ENCODE measurements around the gene SLC6A12. TPM values are rescaled to one million over a fixed set of nuclear protein-coding genes. Genes with fewer than 3 reads are reported as not detected.
A peak's percentile ranks its signal among the peaks of the same experiment; 100 is the strongest.

Gene SLC6A12
- total RNA-seq, 5 donors from 2014 or later (not counting 1 experiment from before 2014, with no cell fraction given) = 0.85 TPM; not detected in 4

DNA sequence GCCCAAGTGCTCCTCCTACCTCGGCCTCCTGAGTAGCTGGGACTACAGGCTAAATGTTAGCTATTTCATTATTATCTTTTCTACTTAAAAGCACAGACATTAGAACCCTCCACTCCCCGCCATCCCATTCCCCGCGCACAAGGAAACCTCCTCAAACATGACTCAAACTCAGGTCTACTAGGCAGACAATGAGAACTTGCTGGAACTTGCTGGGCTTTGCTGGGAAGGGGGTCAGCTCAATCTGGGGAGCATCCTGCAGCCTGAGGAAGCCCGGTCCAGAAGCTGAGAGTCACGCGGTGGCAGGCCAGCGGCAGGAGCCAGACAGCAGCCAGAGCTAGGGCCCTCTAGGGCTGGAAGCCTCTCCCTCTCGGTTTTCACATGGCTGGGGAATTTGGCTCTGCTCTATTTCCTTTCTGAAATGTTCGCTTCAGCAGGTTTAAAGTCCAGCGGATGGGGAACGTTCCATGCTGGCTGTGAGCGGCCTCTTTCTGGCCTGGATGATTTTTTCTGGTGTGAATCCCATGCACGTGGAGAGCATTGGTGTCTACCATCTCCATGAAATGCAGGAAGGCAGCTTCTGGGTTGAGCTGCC lies 68.5 kb downstream of the SLC6A12 start:
- H3K27ac ChIP-seq (ENCODE audit: low read length) = no peak overlapping the region
- no peaks in the 10 kb centered on the region for H3K36me3 ChIP-seq (ENCODE audit: control insufficient read depth in 2 of 2, extremely low read depth in 1 of 2, insufficient read depth in 1 of 2, low read length in 1 of 2)
- no peak overlapping the region for H3K4me3 Mint-ChIP-seq
- ChIA-PET CTCF (no interaction called here), POLR2A (no interaction called here)
- ATAC-seq (replicated peaks in 1 of 4) = no peak
- no peak overlapping the region for H3K27ac Mint-ChIP-seq
- H3K9me3 Mint-ChIP-seq = no peaks in the 10 kb centered on the region
- peaks cover 0 to 14% (median 9%) of the 10 kb centered on the region in 3 donors for H3K4me1 Mint-ChIP-seq
- H3K4me3 ChIP-seq (ENCODE audit: control insufficient read depth in 1 of 2, extremely low read depth in 1 of 2, low read length in 1 of 2) = no peak overlapping the region
- peaks cover 0 to 36% of the 10 kb centered on the region in 2 experiments for H3K27me3 ChIP-seq (replicated peaks in 1 of 2; ENCODE audit: control insufficient read depth in 2 of 2, extremely low read depth in 1 of 2, insufficient read depth in 2 of 2, low read length in 1 of 2)
- no peaks in the 10 kb centered on the region for H3K36me3 Mint-ChIP-seq
- DNase-seq = no peak
- no peaks in the 10 kb centered on the region for H3K9me3 ChIP-seq
- 72% methylated on average over 13 of the region's 14 CpGs for WGBS (ENCODE audit: insufficient coverage)
- peaks cover 10 to 21% of the 10 kb centered on the region in 2 donors for H3K27me3 Mint-ChIP-seq
- H3K4me1 ChIP-seq (ENCODE audit: control insufficient read depth in 1 of 2, extremely low read depth in 1 of 2, insufficient read depth in 2 of 2, low read length in 2 of 2) = peaks cover 0 to 3% of the 10 kb centered on the region in 2 experiments

DNA sequence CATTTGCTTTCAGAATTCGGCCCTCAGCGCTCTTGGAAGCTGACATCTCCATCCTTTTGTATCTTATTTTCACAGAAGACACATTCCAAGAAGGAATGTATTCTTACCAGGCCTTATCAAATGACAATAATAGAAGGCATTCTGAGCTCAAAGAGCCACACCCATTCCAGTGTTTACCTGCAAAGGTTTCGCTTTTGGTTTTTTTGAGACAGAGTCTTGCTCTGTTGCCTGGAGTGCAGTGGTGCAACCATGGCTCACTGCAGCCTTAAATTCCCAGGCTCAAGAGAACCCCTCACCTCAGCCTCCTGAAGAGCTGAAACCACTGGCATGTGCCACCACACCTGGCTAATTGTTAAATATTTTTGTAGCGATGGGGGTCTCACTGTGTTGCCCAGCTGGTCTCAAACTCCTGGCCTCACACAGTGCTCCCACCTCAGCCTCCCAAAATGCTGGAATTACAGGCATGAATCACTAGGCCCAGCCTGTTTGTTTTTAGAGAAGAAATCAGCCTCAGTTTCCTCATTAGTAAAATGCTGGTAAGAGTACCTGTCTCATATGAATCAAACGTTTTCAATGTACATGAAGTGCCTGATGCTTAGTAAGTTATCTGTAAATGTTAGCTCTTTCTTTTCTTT lies 69.2 kb downstream of the SLC6A12 start:
- no peak overlapping the region for H3K4me3 ChIP-seq (ENCODE audit: control insufficient read depth in 1 of 2, extremely low read depth in 1 of 2, low read length in 1 of 2)
- peaks cover 0 to 3% of the 10 kb centered on the region in 2 experiments for H3K4me1 ChIP-seq (ENCODE audit: control insufficient read depth in 1 of 2, extremely low read depth in 1 of 2, insufficient read depth in 2 of 2, low read length in 2 of 2)
- no peaks in the 10 kb centered on the region for H3K36me3 Mint-ChIP-seq
- no peaks in the 10 kb centered on the region for H3K9me3 Mint-ChIP-seq
- POLR2A ChIA-PET = no interaction called here
- no peak overlapping the region for H3K4me3 Mint-ChIP-seq
- CTCF ChIA-PET = no interaction called here
- no peaks in the 10 kb centered on the region for H3K36me3 ChIP-seq (ENCODE audit: control insufficient read depth in 2 of 2, extremely low read depth in 1 of 2, insufficient read depth in 1 of 2, low read length in 1 of 2)
- no peak overlapping the region for H3K27ac Mint-ChIP-seq
- H3K9me3 ChIP-seq = no peaks in the 10 kb centered on the region
- peaks cover 15 to 28% of the 10 kb centered on the region in 2 donors for H3K27me3 Mint-ChIP-seq
- no peak overlapping the region for H3K27ac ChIP-seq (ENCODE audit: low read length)
- ATAC-seq (replicated peaks in 1 of 4) (no peak), DNase-seq (no peak)
- peaks cover 0 to 20% (median 16%) of the 10 kb centered on the region in 3 donors for H3K4me1 Mint-ChIP-seq
- 84% methylated on average over 2 of the region's 5 CpGs for WGBS (ENCODE audit: insufficient coverage)
- H3K27me3 ChIP-seq (replicated peaks in 1 of 2; ENCODE audit: control insufficient read depth in 2 of 2, extremely low read depth in 1 of 2, insufficient read depth in 2 of 2, low read length in 1 of 2) = peaks cover 0 to 37% of the 10 kb centered on the region in 2 experiments

DNA sequence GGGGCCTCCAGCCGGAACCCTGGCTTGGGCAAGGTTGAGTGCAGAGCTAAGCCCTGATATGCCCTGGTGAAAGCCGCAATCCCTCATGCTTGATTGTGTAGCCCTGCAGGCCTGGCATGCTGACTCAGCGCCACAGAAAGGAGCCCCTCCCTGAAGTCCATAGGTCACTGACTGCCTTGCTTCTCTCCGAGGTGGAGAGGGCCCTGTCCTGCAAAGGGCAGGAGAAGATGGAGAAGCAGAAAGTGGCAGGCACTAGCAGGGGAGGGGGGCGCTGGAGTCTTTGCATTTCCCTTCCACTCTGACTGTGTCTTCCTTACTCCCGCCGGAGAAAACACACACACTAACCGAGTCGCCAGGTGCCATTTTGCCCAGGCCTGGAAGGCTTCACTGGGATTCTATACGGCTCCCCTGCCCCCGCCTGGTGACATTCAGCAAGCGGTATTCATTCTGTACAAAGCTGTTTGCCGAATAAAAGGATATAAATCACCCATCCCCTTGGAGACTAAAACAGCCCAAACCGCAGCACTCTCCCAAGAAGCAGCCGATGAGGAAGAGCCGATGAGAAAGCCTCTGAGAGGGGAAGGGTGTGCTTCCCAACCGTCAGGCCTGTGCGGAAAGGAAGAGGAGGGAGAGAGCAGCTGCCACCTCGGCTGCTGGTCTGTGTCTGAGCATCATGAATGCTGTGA lies 69.8 kb downstream of the SLC6A12 start:
- DNase-seq = no peak
- no peak overlapping the region for H3K27ac Mint-ChIP-seq
- ATAC-seq (replicated peaks in 1 of 4) = no peak
- Histone ChIP-seq H3K9me3 (no peaks in the 10 kb centered on the region), H3K4me1 (ENCODE audit: control insufficient read depth in 1 of 2, extremely low read depth in 1 of 2, insufficient read depth in 2 of 2, low read length in 2 of 2) (peaks cover 0 to 3% of the 10 kb centered on the region in 2 experiments), H3K27me3 (replicated peaks in 1 of 2; ENCODE audit: control insufficient read depth in 2 of 2, extremely low read depth in 1 of 2, insufficient read depth in 2 of 2, low read length in 1 of 2) (peaks cover 0 to 41% of the 10 kb centered on the region in 2 experiments), H3K27ac (ENCODE audit: low read length) (no peak overlapping the region), H3K36me3 (ENCODE audit: control insufficient read depth in 2 of 2, extremely low read depth in 1 of 2, insufficient read depth in 1 of 2, low read length in 1 of 2) (no peaks in the 10 kb centered on the region), H3K4me3 (ENCODE audit: control insufficient read depth in 1 of 2, extremely low read depth in 1 of 2, low read length in 1 of 2) (no peak overlapping the region)
- peaks cover 4 to 27% (median 22%) of the 10 kb centered on the region in 3 donors for H3K4me1 Mint-ChIP-seq
- peaks cover 22 to 34% of the 10 kb centered on the region in 2 donors for H3K27me3 Mint-ChIP-seq
- H3K4me3 Mint-ChIP-seq = peak overlapping the region in 1 of 3 donors; percentile 44
- WGBS (ENCODE audit: insufficient coverage) = 76% methylated on average over 10 of the region's 19 CpGs
- no peaks in the 10 kb centered on the region for H3K36me3 Mint-ChIP-seq
- no peaks in the 10 kb centered on the region for H3K9me3 Mint-ChIP-seq
- CTCF ChIA-PET = no interaction called here
- POLR2A ChIA-PET = interaction anchor here in 1 of 2 donors (0.6 kb wide), 1 partner anchor 1420 kb away, joined by 5 read pairs; no protein-coding TSS in a partner anchor

DNA sequence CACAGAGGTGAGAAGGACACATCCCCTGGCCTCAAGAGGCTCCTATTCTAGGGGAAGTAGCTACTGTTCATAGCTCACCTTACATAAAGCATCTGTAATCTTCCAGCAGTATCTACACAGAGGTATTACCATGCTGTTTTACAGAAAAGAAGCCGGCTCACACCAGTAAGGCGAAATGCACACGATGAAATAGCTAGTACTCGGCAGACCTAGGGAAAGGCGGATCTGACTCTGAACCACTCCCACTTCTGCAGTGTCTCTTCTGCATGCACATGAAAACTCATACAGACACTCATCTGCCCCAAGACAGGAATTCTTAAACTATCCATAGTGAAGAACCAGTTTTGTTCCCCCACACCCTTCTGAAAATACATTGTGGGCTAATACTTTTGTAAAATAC lies 73.8 kb downstream of the SLC6A12 start:
- Mint-ChIP-seq H3K27ac (no peak overlapping the region), H3K9me3 (no peaks in the 10 kb centered on the region), H3K36me3 (no peaks in the 10 kb centered on the region), H3K4me3 (peak overlapping the region in 2 of 3 donors; percentile 74 to 75), H3K4me1 (peaks cover 5 to 25% (median 23%) of the 10 kb centered on the region in 3 donors), H3K27me3 (peaks cover 38 to 50% of the 10 kb centered on the region in 2 donors)
- peaks cover 0 to 3% of the 10 kb centered on the region in 2 experiments for H3K4me1 ChIP-seq (ENCODE audit: control insufficient read depth in 1 of 2, extremely low read depth in 1 of 2, insufficient read depth in 2 of 2, low read length in 2 of 2)
- H3K27ac ChIP-seq (ENCODE audit: low read length) = no peak overlapping the region
- ATAC-seq (replicated peaks in 1 of 4) (no peak), DNase-seq (no peak)
- 100% methylated on average over 1 of the region's 5 CpGs for WGBS (ENCODE audit: insufficient coverage)
- ChIA-PET CTCF (no interaction called here), POLR2A (no interaction called here)
- peak overlapping the region in 1 of 2 donors; percentile 27 for H3K4me3 ChIP-seq (ENCODE audit: control insufficient read depth in 1 of 2, extremely low read depth in 1 of 2, low read length in 1 of 2)
- H3K27me3 ChIP-seq (replicated peaks in 1 of 2; ENCODE audit: control insufficient read depth in 2 of 2, extremely low read depth in 1 of 2, insufficient read depth in 2 of 2, low read length in 1 of 2) = peaks cover 0 to 50% of the 10 kb centered on the region in 2 experiments
- H3K36me3 ChIP-seq (ENCODE audit: control insufficient read depth in 2 of 2, extremely low read depth in 1 of 2, insufficient read depth in 1 of 2, low read length in 1 of 2) = no peaks in the 10 kb centered on the region
- H3K9me3 ChIP-seq = no peaks in the 10 kb centered on the region

Other genes with a start within 250 kb of the SLC6A12 start
- 1 to 10 TPM in 4 of 5 donors, under 1 TPM in 1; 0.30 to 7.3 (median 2.9) TPM for gene IQSEC3, start 147.4 kb downstream of the SLC6A12 start, total RNA-seq
- gene SLC6A13, start 48.7 kb upstream of the SLC6A12 start, total RNA-seq = 1 to 10 TPM in 1 of 5 donors, under 1 TPM in 4; 0.49 to 1.8 (median 0.86) TPM
- gene KDM5A, start 175.2 kb upstream of the SLC6A12 start, total RNA-seq = 100 to 1,000 TPM; 126 to 157 (median 142) TPM
- gene CCDC77, start 187.5 kb upstream of the SLC6A12 start, total RNA-seq = 10 to 100 TPM in 3 of 5 donors, 1 to 10 TPM in 2; 9.7 to 14.6 (median 10.3) TPM
- 1 to 10 TPM in 4 of 5 donors, under 1 TPM in 1; 0.70 to 3.8 (median 2.0) TPM for gene B4GALNT3, start 245.8 kb upstream of the SLC6A12 start, total RNA-seq